A549 (cell line): ENCODE data around the gene SPPL3. TPM values are rescaled to one million over a fixed set of nuclear protein-coding genes. Genes with fewer than 3 reads are reported as not detected.

Experiments
- ATAC-seq, 2 experiments: fragments of 200-7000 bp in 1 of 2; fragments of >200 bp in 1 of 2; cut with Nextera tagmentation in 1 of 2; cut with Tn5 transposase in 1 of 2; 3 replicates each; pipeline versions ENCODE4 v1.8.0 to v1.9.1; 2018 to 2020; ENCODE audit warnings: mild to moderate bottlenecking in 1 of 2, moderate library complexity in 1 of 2
- CTCF ChIA-PET: fragments of 300-600 bp; sonication (Branson Sonifier 250); formaldehyde crosslinking; extraction: SDS; loops from one replicate; lab custom pipeline; 2021; ENCODE audit warnings: antibody characterized with exemption, inconsistent platforms; lab: Yijun Ruan, JAX
- POLR2A ChIA-PET: fragments of 350-600 bp; formaldehyde crosslinking; extraction: SDS; loops from one replicate; lab custom pipeline; 2021; ENCODE audit warnings: antibody characterized with exemption, inconsistent platforms; lab: Yijun Ruan, JAX
- DNase-seq, 2 experiments: peaks; one replicate each; pipeline versions ENCODE4 v3.0.0 to v3.0.0-alpha.2; 2011 to 2016; ENCODE audit warnings: low read depth in 1 of 2, low spot score in 1 of 2
- FAIRE-seq: peaks from 2 replicates; lab custom pipeline; 2011; peaks lifted over from hg19 to GRCh38; lab: Jason Lieb, UNC
- H3K27ac ChIP-seq, 2 experiments: fragments of >200 bp; sonication (Bioruptor Twin); formaldehyde crosslinking; 3 replicates each; pipeline ENCODE4 v1.5.1; 2016 to 2017
- H3K4me1 ChIP-seq: fragments of >200 bp; sonication (Bioruptor Twin); formaldehyde crosslinking; 3 replicates; pipeline ENCODE4 v1.6.1; 2016
- H3K4me2 ChIP-seq: fragments of >200 bp; sonication (Bioruptor Twin); formaldehyde crosslinking; 3 replicates; pipeline ENCODE4 v1.6.1; 2016
- H3K4me3 ChIP-seq: fragments of >200 bp; sonication (Bioruptor Twin); formaldehyde crosslinking; 3 replicates; pipeline ENCODE4 v1.5.1; 2016
- H3K9me3 ChIP-seq: fragments of >200 bp; sonication (Bioruptor Twin); formaldehyde crosslinking; 3 replicates; pipeline ENCODE4 v1.6.1; 2016
- BCL3 ChIP-seq: fragments of >200 bp; sonication (Bioruptor Twin); formaldehyde crosslinking; IDR thresholded peaks from 3 replicates; pipeline ENCODE4 v1.6.1; 2016
- CEBPB ChIP-seq, 2 experiments: fragments of >200 bp in 1 of 2; sonication (Bioruptor Twin) in 1 of 2; formaldehyde crosslinking in 1 of 2; IDR thresholded peaks; 2 replicates each; pipeline ENCODE4 v1.6.1; 2012 to 2016
- CTCF ChIP-seq: fragments of >200 bp; sonication (Bioruptor Twin); formaldehyde crosslinking; IDR thresholded peaks from 3 replicates; pipeline ENCODE4 v1.5.1; 2016
- ELK1 ChIP-seq: fragments of 150-350 bp; IDR thresholded peaks from 2 replicates; pipeline ENCODE4 v1.6.1; 2014; ENCODE audit warnings: low read depth, mild to moderate bottlenecking, low read length
- HDAC2 ChIP-seq: fragments of 200-600 bp; sonication (generic); IDR thresholded peaks from 2 replicates; pipeline ENCODE4 v1.6.1; 2016
- HMGXB4 ChIP-seq: fragments of 250-450 bp; sonication (Bioruptor Pico); IDR thresholded peaks from 2 replicates; pipeline ENCODE4 v1.5.0; 2021; ENCODE audit warnings: mild to moderate bottlenecking, moderate library complexity, borderline replicate concordance
- JUN ChIP-seq, 2 experiments: fragments of >200 bp; sonication (Bioruptor Twin); formaldehyde crosslinking; IDR thresholded peaks; 2 replicates in 1 of 2; 3 replicates in 1 of 2; pipeline ENCODE4 v1.6.1; 2016 to 2017
- JUNB ChIP-seq: fragments of >200 bp; sonication (Bioruptor Twin); formaldehyde crosslinking; IDR thresholded peaks from 2 replicates; pipeline ENCODE4 v1.6.1; 2016
- KDM1A ChIP-seq: fragments of 200-600 bp; sonication (generic); IDR thresholded peaks from 2 replicates; pipeline ENCODE4 v1.6.1; 2016; ENCODE audit warnings: low read depth, mild to moderate bottlenecking
- NPAS2 ChIP-seq: fragments of 250-450 bp; sonication (Bioruptor Pico); IDR thresholded peaks from 2 replicates; pipeline ENCODE4 v1.8.0; 2022; ENCODE audit warnings: mild to moderate bottlenecking, moderate library complexity, borderline replicate concordance
- RAD21 ChIP-seq, 2 experiments: fragments of >200 bp in 1 of 2; sonication (Bioruptor Twin) in 1 of 2; formaldehyde crosslinking in 1 of 2; IDR thresholded peaks in 1 of 2; conservative IDR thresholded peaks in 1 of 2; 2 replicates in 1 of 2; 3 replicates in 1 of 2; pipeline ENCODE4 v1.6.1; 2012 to 2018; ENCODE audit warnings: inconsistent platforms in 1 of 2
- RCOR1 ChIP-seq: fragments of 150-350 bp; IDR thresholded peaks from 2 replicates; pipeline ENCODE4 v1.6.1; 2014; ENCODE audit warnings: antibody characterized with exemption, low read length, low read depth
- REST ChIP-seq: fragments of 200-600 bp; sonication (generic); IDR thresholded peaks from 2 replicates; pipeline ENCODE4 v1.6.1; 2016; ENCODE audit warnings: antibody characterized with exemption, mild to moderate bottlenecking, moderate library complexity
- WGBS: methylation state at CpG from one replicate; pipeline ENCODE4 v1.1.6; 2017; ENCODE audit errors: missing lambda C conversion rate; 5-methylcytosine and 5-hydroxymethylcytosine counted together
- polyA plus RNA-seq, 4 experiments: library from polyadenylated mRNA; depleted of rRNA in 3 of 4; stranded (reverse); fragments of >200 nt; fragmentation: RNase III in 1 of 4; extraction: RNeasy Plus Mini Kit Qiagen cat#74134 plus additional on column Dnase treatment in 1 of 4; gene quantifications; 2 replicates in 3 of 4; 3 replicates in 1 of 4; pipeline ENCODE4 v1.2.3, GENCODE V29; 2011 to 2017

The SPPL3 gene
- polyA plus RNA-seq, 2 of the 4 experiments (the other 2 are of a cell fraction): 25.0 to 26.6 TPM

- ATAC-seq: peak; percentile 27 to 68; a peak in 4 of 6 replicates
- TF ChIP-seq HDAC2: no peak
- TF ChIP-seq RAD21 (conservative IDR thresholded peaks at IDR 0.05 in 1 of 2, IDR thresholded peaks at IDR 0.05 in 1 of 2): peak in 1 of 2 experiments; percentile 32; a peak in 2 of 5 replicates
- TF ChIP-seq RCOR1: no peak
- TF ChIP-seq JUN (IDR thresholded peaks at IDR 0.05): no peak
- TF ChIP-seq CTCF: no peak
- no peak for TF ChIP-seq HMGXB4
- no peak for TF ChIP-seq BCL3
- TF ChIP-seq, all 56 proteins: peak for 1
- Histone ChIP-seq H3K9me3 (no peaks in the 10 kb centered on the region), H3K27ac (no peak overlapping the region), H3K4me2 (no peak overlapping the region), H3K4me3 (no peak overlapping the region), H3K4me1 (no peaks in the 10 kb centered on the region)
- FAIRE-seq (no peak), DNase-seq (no peak)
- WGBS: 86% methylated on average over 23 of the region's 25 CpGs
- ChIA-PET CTCF (interaction anchor here (0.6 to 1.6 kb wide), 3 partner anchors 21 to 234 kb away, joined by 3 to 5 read pairs (median 3); no protein-coding TSS in a partner anchor), POLR2A (no interaction called here)
These were observed 166.5 kb downstream of the SPPL3 start for GRCh38 chr12:120737557-120738251.

- CTCF ChIA-PET: interaction anchor here (0.6 to 1.5 kb wide), 4 partner anchors 22 to 449 kb away, joined by 3 to 4 read pairs (median 4); no protein-coding TSS in a partner anchor
- TF ChIP-seq CEBPB (IDR thresholded peaks at IDR 0.05) (no peak), JUNB (no peak), NPAS2 (no peak), ELK1 (no peak), REST (no peak), KDM1A (no peak)
- no peaks in the 10 kb centered on the region for H3K9me3 ChIP-seq
- no peak for ATAC-seq
- H3K4me1 ChIP-seq: no peaks in the 10 kb centered on the region
- FAIRE-seq: no peak
- no peak overlapping the region for H3K4me2 ChIP-seq
- no peak for DNase-seq
- WGBS: 91% methylated on average over 36 of the region's 38 CpGs
- H3K4me3 ChIP-seq: no peak overlapping the region
- H3K27ac ChIP-seq: no peak overlapping the region
- POLR2A ChIA-PET: no interaction called here
These were observed 167.5 kb downstream of the SPPL3 start for GRCh38 chr12:120736404-120737331.
